Panc1 (cell line): Measurements from ENCODE around the gene ZBTB20. TPM values are rescaled to one million over a fixed set of nuclear protein-coding genes. Genes with fewer than 3 reads are reported as not detected.

Experiments
- ATAC-seq: fragments of 200-7000 bp; cut with Tn5 transposase; 2 replicates; pipeline ENCODE4 v1.9.1; 2020; ENCODE audit warnings: mild to moderate bottlenecking, moderate library complexity
- BruUV-seq: library from RNA; stranded (reverse); fragments of 400-500 nt; replicated peaks from 2 replicates; lab custom pipeline; 2021; lab: Mats Ljungman, UMichigan
- CTCF ChIA-PET: fragments of 300-600 bp; sonication (Branson Sonifier 250); formaldehyde crosslinking; loops from one replicate; lab custom pipeline; 2022; ENCODE audit warnings: antibody characterized with exemption; lab: Charles Lee
- POLR2A ChIA-PET: fragments of 300-600 bp; sonication (Branson Sonifier 250); formaldehyde crosslinking; loops from one replicate; lab custom pipeline; 2022; ENCODE audit warnings: antibody characterized with exemption; lab: Charles Lee
- DNase-seq: peaks from one replicate; pipeline ENCODE4 v3.0.0-alpha.2; 2010; ENCODE audit warnings: low read depth, low spot score
- H3K27ac ChIP-seq: 2 replicates; pipeline ENCODE4 v1.5.1; 2011; ENCODE audit warnings: mild to moderate bottlenecking, low read length, inconsistent platforms
- H3K27me3 ChIP-seq: fragments of 200-500 bp; sonication (Bioruptor generic); 2 replicates; pipeline ENCODE4 v1.6.0; 2014; ENCODE audit warnings: low read length, inconsistent platforms; ENCODE audit not compliant: control insufficient read depth, insufficient read depth
- H3K36me3 ChIP-seq: fragments of 200-500 bp; sonication (Bioruptor generic); 2 replicates; pipeline ENCODE4 v1.5.1; 2014; ENCODE audit warnings: inconsistent platforms, mild to moderate bottlenecking, low read length, moderate library complexity; ENCODE audit not compliant: control insufficient read depth, insufficient read depth
- H3K4me1 ChIP-seq: 2 replicates; pipeline ENCODE4 v1.5.1; 2011; ENCODE audit warnings: inconsistent platforms, mild to moderate bottlenecking, low read length, moderate library complexity; ENCODE audit not compliant: control insufficient read depth, insufficient read depth
- H3K4me3 ChIP-seq, 2 experiments: 2 replicates each; pipeline ENCODE4 v1.5.1; 2011 to 2012; ENCODE audit warnings: low read depth in 2 of 2, low read length in 2 of 2, mild to moderate bottlenecking in 2 of 2, inconsistent platforms in 1 of 2, moderate library complexity in 1 of 2
- H3K9me3 ChIP-seq: fragments of 200-500 bp; sonication (Bioruptor generic); 2 replicates; pipeline ENCODE4 v1.5.1; 2014; ENCODE audit warnings: low read depth, mild to moderate bottlenecking, inconsistent platforms, low read length, moderate library complexity; ENCODE audit not compliant: control insufficient read depth, insufficient read depth
- CTCF ChIP-seq: fragments of 450-650 bp; IDR thresholded peaks from 2 replicates; pipeline ENCODE4 v1.5.1; 2017; ENCODE audit warnings: mild to moderate bottlenecking
- POLR2AphosphoS5 ChIP-seq: IDR thresholded peaks from 2 replicates; pipeline ENCODE4 v1.6.1; 2012; ENCODE audit warnings: mild to moderate bottlenecking, low read depth, low read length, moderate library complexity
- REST ChIP-seq, 2 experiments: IDR thresholded peaks; 2 replicates each; pipeline ENCODE4 v1.6.1; 2011 to 2012; ENCODE audit warnings: low read depth in 2 of 2, control low read depth in 1 of 2, low read length in 1 of 2, mild to moderate bottlenecking in 1 of 2, moderate library complexity in 1 of 2; ENCODE audit not compliant: insufficient read depth in 1 of 2
- SIN3A ChIP-seq: IDR thresholded peaks from 2 replicates; pipeline ENCODE4 v1.6.1; 2012; ENCODE audit warnings: low read depth, mild to moderate bottlenecking, low read length, moderate library complexity, borderline replicate concordance; ENCODE audit not compliant: insufficient read depth
- TCF7L2 ChIP-seq: IDR thresholded peaks from 2 replicates; pipeline ENCODE4 v1.6.1; 2011; ENCODE audit warnings: mild to moderate bottlenecking, low read depth, low read length, inconsistent platforms
- in situ Hi-C: cut with HindIII; loops from 2 replicates; pipeline ENCODE4 v1.10.0; 2016; ENCODE audit warnings: low sequenced_read_pairs, low pct_unique_long_range_greater_than_20kb
- intact Hi-C: fragments of 100-400 bp; cut with micrococcal nuclease; formaldehyde crosslinking; loops from one replicate; pipeline ENCODE4 v1.10.0; 2022; ENCODE audit not compliant: unreplicated experiment
- total RNA-seq: library from RNA; stranded (reverse); gene quantifications from one replicate; pipeline ENCODE4 v1.2.1, GENCODE V29; 2021; ENCODE audit not compliant: unreplicated experiment

The ZBTB20 gene
- total RNA-seq, 1 experiment from 2014 or later: 4.1 TPM

- Histone ChIP-seq H3K9me3 (no peaks in the 10 kb centered on the region), H3K27me3 (no peaks in the 10 kb centered on the region), H3K36me3 (no peaks in the 10 kb centered on the region), H3K27ac (no peak overlapping the region), H3K4me1 (no peaks in the 10 kb centered on the region), H3K4me3 (no peak overlapping the region)
- TF ChIP-seq SIN3A (no peak), POLR2AphosphoS5 (no peak), REST (IDR thresholded peaks at IDR 0.05; ENCODE audit: insufficient read depth in 1 of 2, low read depth in 2 of 2, low read length in 1 of 2) (no peak), TCF7L2 (no peak), CTCF (no peak)
- intact Hi-C loops (no loop called here), in situ Hi-C loops (no loop called here)
- CTCF ChIA-PET: interaction anchor here (0.7 kb wide), 1 partner anchor 1755 kb away, joined by 4 read pairs; no protein-coding TSS in a partner anchor
- ATAC-seq (no peak), DNase-seq (no peak)
- POLR2A ChIA-PET: no interaction called here
- BruUV-seq: no TSS peak
These were observed 618.6 kb downstream of the ZBTB20 start for GRCh38 chr3:114528517-114528916.

GRCh38 chr3:114527036-114527644, 619.9 kb downstream of the ZBTB20 start:
- TF ChIP-seq REST (IDR thresholded peaks at IDR 0.05; ENCODE audit: insufficient read depth in 1 of 2, low read depth in 2 of 2, low read length in 1 of 2) (no peak), CTCF (peak; percentile 61)
- no peaks in the 10 kb centered on the region for H3K27me3 ChIP-seq
- no peak overlapping the region for H3K27ac ChIP-seq
- no peak overlapping the region for H3K4me3 ChIP-seq
- intact Hi-C loops: no loop called here
- ATAC-seq (no peak), DNase-seq (no peak)
- no peaks in the 10 kb centered on the region for H3K36me3 ChIP-seq
- CTCF ChIA-PET: no interaction called here
- H3K4me1 ChIP-seq: no peaks in the 10 kb centered on the region
- H3K9me3 ChIP-seq: no peaks in the 10 kb centered on the region
- no TSS peak for BruUV-seq
- POLR2A ChIA-PET: no interaction called here
- in situ Hi-C loops: no loop called here
